DMS 273 (cell line): ENCODE data around the gene ZNF211.

Experiments used
- DNase-seq: peaks from one replicate; lab custom pipeline; 2025; ENCODE audit not compliant: unreplicated experiment; lab: John Stamatoyannopoulos, UW

ZNF211 gene

GRCh38 chr19:57655443-57655842 is 22.5 kb downstream of the ZNF211 start:
- DNase-seq: no peak

- DNase-seq: no peak
These were observed 23.4 kb downstream of the ZNF211 start for GRCh38 chr19:57656346-57656745.

DNA sequence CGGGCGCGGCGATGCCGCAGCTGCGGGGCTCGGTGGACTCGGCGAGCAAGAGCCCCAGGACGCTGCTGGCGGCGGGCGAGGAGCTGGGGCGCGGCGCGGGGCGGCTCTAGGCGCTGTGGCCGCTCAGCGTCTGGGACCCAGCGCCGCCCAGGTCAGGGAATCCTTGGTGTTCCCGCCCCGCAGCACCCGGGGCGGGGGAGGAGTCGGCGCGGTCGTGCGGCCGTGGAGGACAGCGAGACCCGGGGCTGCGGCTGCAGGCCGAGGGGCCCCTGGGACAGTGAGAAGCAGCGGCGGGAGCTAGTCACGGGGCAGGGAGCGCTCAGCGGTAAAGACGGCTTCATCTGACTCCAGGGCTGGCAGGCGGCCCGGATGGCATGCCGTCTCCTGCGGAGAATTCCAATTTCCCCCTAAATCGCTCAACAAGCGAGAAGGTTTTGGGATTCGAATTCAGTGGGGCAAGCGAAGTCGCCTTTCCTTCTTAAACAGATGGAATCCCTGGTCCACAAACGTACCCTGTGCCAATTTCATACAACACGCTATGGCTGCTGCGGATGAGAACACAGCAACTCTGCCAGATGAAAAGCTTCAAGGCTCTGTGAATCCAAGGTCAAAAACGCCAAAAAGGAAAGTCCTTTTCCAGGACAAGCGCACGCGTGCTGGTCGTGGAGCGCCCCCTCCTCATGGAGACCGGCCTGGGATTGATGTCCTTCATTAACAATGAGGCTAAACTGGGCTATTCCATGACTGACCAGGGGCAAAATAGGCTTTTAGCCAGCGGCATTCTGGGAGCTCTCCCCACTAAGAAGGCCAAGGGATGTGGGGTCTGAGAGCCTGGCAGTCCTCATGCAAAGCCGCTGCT is 31.5 kb downstream of the ZNF211 start:
- peak; percentile 80 for DNase-seq

GRCh38 chr19:57665261-57665806 is 32.4 kb downstream of the ZNF211 start:
- DNase-seq: no peak

DNA sequence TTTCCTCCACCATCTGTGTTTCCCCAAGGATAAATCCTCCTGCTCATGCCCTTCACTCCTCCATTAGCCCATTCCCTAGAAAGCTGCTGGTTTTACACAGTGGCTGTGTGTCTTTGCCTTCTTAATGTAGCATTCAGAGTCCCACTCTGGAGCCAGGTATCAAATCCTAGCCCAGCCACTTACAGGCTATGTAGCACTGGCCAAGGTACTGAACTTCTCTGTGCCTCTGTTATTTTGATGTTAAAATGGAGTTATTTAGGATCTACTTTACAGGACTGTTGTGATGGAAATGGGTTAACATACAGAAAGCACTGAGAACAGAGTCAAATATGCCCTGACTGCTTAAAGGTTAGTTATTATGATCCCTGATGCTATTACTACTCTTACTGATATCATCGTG is 34.3 kb downstream of the ZNF211 start:
- DNase-seq: no peak

- no peak for DNase-seq
These were observed 35.7 kb downstream of the ZNF211 start, which contains the start of gene ZSCAN4 for GRCh38 chr19:57668635-57669034. TSS of gene ZSCAN4 (plus strand) at chr19:57668935. CDS start at chr19:57676146, 7,211 bp downstream.

GRCh38 chr19:57671124-57671895 is 38.3 kb downstream of the ZNF211 start:
- no peak for DNase-seq

- DNase-seq: no peak
These were observed 39.5 kb downstream of the ZNF211 start for GRCh38 chr19:57672466-57672865.

DNA sequence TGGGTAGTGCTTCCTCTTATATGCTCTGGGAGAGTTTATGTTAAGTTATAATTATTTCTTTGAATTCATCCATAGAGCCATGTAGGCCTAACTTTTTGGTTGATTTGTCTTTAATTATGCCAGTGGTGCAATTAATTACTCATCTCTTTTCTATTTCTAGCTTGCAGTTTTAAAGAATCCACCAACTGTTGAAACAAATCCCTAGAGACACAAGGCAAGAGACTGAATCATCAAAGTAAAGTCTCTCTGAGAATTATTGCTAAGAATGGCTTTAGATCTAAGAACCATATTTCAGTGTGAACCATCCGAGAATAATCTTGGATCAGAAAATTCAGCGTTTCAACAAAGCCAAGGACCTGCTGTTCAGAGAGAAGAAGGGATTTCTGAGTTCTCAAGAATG is 42.9 kb downstream of the ZNF211 start:
- no peak for DNase-seq

DNA sequence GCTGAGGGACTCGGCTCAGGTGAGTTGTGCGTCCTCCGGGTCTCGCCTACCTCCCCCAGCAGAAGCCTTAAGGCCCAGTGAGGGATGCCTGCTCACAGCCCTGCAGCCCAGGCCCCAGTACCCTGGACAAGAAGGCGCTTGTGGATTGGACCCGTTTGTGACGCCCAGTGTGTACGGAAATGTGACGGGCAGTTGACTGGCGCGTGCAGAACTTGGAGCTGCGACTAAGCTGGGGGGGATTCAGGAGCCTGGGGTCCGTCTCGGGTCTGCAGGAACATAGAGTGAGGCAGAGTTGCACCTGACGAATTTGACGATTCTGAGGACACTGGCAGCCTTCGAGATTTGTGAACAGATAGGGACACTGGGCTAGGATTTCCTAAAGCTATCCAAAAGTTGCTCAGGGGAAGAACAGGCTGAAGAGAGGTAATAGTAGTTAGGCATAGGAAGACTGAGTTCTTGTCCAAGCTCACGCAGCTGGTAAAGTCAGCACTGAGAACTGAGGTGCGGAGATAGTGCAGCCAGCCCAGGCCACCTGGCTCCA is 49.3 kb downstream of the ZNF211 start:
- DNase-seq: no peak

DNA sequence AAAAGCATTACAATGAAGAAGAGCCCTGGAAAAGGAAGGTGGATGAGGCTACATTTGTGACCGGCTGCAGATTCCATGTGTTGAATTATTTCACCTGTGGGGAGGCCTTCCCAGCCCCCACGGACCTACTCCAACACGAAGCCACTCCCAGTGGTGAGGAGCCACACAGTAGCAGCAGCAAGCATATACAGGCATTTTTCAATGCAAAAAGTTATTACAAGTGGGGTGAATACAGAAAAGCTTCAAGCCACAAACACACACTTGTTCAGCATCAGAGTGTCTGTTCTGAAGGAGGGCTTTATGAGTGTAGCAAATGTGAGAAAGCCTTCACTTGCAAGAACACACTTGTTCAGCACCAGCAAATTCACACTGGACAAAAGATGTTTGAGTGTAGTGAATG is 53.8 kb downstream of the ZNF211 start:
- no peak for DNase-seq

DNA sequence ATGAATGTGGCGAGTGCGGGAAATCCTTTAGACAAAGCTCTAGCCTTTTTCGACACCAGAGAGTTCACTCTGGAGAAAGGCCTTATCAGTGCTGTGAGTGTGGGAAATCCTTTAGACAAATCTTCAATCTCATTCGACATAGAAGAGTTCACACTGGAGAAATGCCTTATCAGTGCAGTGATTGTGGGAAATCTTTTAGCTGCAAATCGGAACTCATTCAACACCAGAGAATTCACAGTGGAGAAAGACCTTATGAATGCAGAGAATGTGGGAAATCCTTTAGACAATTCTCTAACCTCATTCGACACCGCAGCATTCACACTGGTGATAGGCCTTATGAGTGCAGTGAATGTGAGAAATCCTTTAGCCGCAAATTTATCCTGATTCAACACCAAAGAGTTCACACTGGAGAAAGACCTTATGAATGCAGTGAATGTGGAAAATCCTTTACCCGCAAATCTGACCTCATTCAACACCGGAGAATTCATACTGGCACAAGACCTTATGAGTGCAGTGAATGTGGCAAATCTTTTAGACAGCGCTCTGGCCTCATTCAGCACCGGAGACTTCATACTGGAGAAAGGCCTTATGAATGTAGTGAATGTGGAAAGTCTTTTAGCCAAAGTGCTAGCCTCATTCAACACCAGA is 54.5 kb downstream of the ZNF211 start:
- no peak for DNase-seq

- no peak for DNase-seq
These were observed 55.2 kb downstream of the ZNF211 start for GRCh38 chr19:57688011-57688763.

DNA sequence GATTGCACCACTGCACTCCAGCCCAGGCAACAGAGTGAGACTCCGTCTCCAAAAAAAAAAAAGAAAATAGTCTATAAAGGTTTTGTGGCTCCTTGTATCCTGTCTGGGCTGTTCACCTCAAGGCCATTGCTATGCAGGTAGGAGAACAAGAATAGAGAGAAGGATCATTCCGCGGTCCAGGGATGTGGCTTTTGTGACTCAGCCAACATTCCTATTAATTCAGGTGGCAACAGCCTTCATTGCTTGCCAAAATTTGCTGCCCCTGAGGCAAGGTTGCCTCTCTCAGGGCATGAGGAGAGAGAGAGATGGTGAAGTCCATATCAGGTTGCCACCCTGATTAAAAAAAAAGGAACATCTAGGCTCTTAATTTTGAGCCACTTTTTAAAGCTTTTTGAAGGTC is 56.8 kb downstream of the ZNF211 start:
- DNase-seq: no peak
